NCI-H2196 (cell line): ENCODE data around the gene OR10A3.
A peak's percentile ranks its signal among the peaks of the same experiment; 100 is the strongest.

Experiments
- DNase-seq: peaks from one replicate; lab custom pipeline; 2025; ENCODE audit not compliant: unreplicated experiment; lab: John Stamatoyannopoulos, UW

The OR10A3 gene

GRCh38 chr11:7893796-7894195 is 47.7 kb downstream of the OR10A3 start:
- DNase-seq: no peak

- DNase-seq: peak; percentile 68
Measured at GRCh38 chr11:7892840-7893254, 48.7 kb downstream of the OR10A3 start.

- no peak for DNase-seq
Measured at GRCh38 chr11:7892059-7892699, 49.3 kb downstream of the OR10A3 start.

GRCh38 chr11:7890417-7891172 is 50.9 kb downstream of the OR10A3 start:
- no peak for DNase-seq

- no peak for DNase-seq
Measured at GRCh38 chr11:7889985-7890384, 51.5 kb downstream of the OR10A3 start.
